ENCODE data around the gene RANBP3L. TPM values are rescaled to one million over a fixed set of nuclear protein-coding genes. Genes with fewer than 3 reads are reported as not detected.

RANBP3L gene
- polyA plus RNA-seq, 1 of the 3 experiments (the other 2 are of a cell fraction), result not detected

- H3K36me3 ChIP-seq (replicated peaks in 1 of 2; ENCODE audit: control insufficient read depth in 1 of 2, insufficient read depth in 2 of 2, low read length in 1 of 2), result no peaks in the 10 kb centered on the region
- no peaks in the 10 kb centered on the region for H4K20me1 ChIP-seq (ENCODE audit: insufficient read depth)
- H3F3A ChIP-seq (replicated peaks; ENCODE audit: insufficient read depth), result no peaks in the 10 kb centered on the region
- POLR2A ChIA-PET, result no interaction called here
- no peak for DNase-seq
- no peak overlapping the region for H3K27ac ChIP-seq (ENCODE audit: low read depth in 2 of 2, low read length in 1 of 2)
- no peak overlapping the region for H3K4me2 ChIP-seq
- no peak overlapping the region for H3K9ac ChIP-seq
- TF ChIP-seq EP300 (IDR thresholded peaks at IDR 0.05; ENCODE audit: borderline replicate concordance in 1 of 2, low read depth in 1 of 2, low read length in 1 of 2), result no peak
- TF ChIP-seq GATA2 (CRISPR knock-in tag; IDR thresholded peaks at IDR 0.05), result no peak
- TF ChIP-seq FOXJ3 (CRISPR knock-in tag; IDR thresholded peaks at IDR 0.05), result no peak
- H3K4me1 ChIP-seq (ENCODE audit: control insufficient read depth in 1 of 2, insufficient read depth in 2 of 2, low read depth in 1 of 2, low read length in 1 of 2), result no peaks in the 10 kb centered on the region
- 42% methylated on average over 3 of the region's 3 CpGs for WGBS (ENCODE audit: low lambda C conversion rate)
- no peak overlapping the region for H3K4me3 ChIP-seq (ENCODE audit: low read depth in 2 of 2, low read length in 1 of 2)
- H2AFZ ChIP-seq (ENCODE audit: low read depth), result no peak overlapping the region
- no peaks in the 10 kb centered on the region for H3K9me2 ChIP-seq
- H3K27me3 ChIP-seq (ENCODE audit: insufficient read depth), result no peaks in the 10 kb centered on the region
- no peaks in the 10 kb centered on the region for H3K9me3 ChIP-seq
- H3K79me2 ChIP-seq (ENCODE audit: insufficient read depth), result no peaks in the 10 kb centered on the region
- CTCF ChIA-PET, result interaction anchor here (0.5 to 1.8 kb wide), 4 partner anchors 9 to 219 kb away, joined by 3 to 7 read pairs (median 5); no protein-coding TSS in a partner anchor
Measured at GRCh38 chr5:36297653-36298052, 4.0 kb downstream of the RANBP3L start.

GRCh38 chr5:36285837-36286615, 15.7 kb downstream of the RANBP3L start:
- no peak for DNase-seq
- CTCF ChIA-PET, result interaction anchor here (1.4 to 2.5 kb wide), 2 partner anchors 20 to 207 kb away, joined by 4 to 7 read pairs; no protein-coding TSS in a partner anchor
- Histone ChIP-seq H3F3A (replicated peaks; ENCODE audit: insufficient read depth) (no peaks in the 10 kb centered on the region), H3K9me2 (no peaks in the 10 kb centered on the region), H2AFZ (ENCODE audit: low read depth) (no peak overlapping the region), H3K36me3 (replicated peaks in 1 of 2; ENCODE audit: control insufficient read depth in 1 of 2, insufficient read depth in 2 of 2, low read length in 1 of 2) (no peaks in the 10 kb centered on the region), H3K9ac (no peak overlapping the region), H3K9me3 (no peaks in the 10 kb centered on the region), H3K27ac (ENCODE audit: low read depth in 2 of 2, low read length in 1 of 2) (no peak overlapping the region), H3K79me2 (ENCODE audit: insufficient read depth) (no peaks in the 10 kb centered on the region), H4K20me1 (ENCODE audit: insufficient read depth) (no peaks in the 10 kb centered on the region), H3K4me3 (ENCODE audit: low read depth in 2 of 2, low read length in 1 of 2) (no peak overlapping the region), H3K4me2 (no peak overlapping the region), H3K27me3 (ENCODE audit: insufficient read depth) (no peaks in the 10 kb centered on the region), H3K4me1 (ENCODE audit: control insufficient read depth in 1 of 2, insufficient read depth in 2 of 2, low read depth in 1 of 2, low read length in 1 of 2) (no peaks in the 10 kb centered on the region)
- WGBS (ENCODE audit: low lambda C conversion rate), result 0% methylated on average over 2 of the region's 2 CpGs
- POLR2A ChIA-PET, result no interaction called here
- TF ChIP-seq ZBTB33 (IDR thresholded peaks at IDR 0.05; ENCODE audit: borderline replicate concordance, low read depth), result no peak
- no peak for TF ChIP-seq GATA2 (CRISPR knock-in tag; IDR thresholded peaks at IDR 0.05)
- no peak for TF ChIP-seq RAD21 (IDR thresholded peaks at IDR 0.05; ENCODE audit: low read length)
- TF ChIP-seq FOXM1 (IDR thresholded peaks at IDR 0.05; ENCODE audit: low read depth), result no peak
- no peak for TF ChIP-seq GABPA (IDR thresholded peaks at IDR 0.05; ENCODE audit: low read depth)
- no peak for TF ChIP-seq IRF3 (IDR thresholded peaks at IDR 0.05; ENCODE audit: low read depth, low read length)
- no peak for TF ChIP-seq EP300 (IDR thresholded peaks at IDR 0.05; ENCODE audit: borderline replicate concordance in 1 of 2, low read depth in 1 of 2, low read length in 1 of 2)
- no peak for TF ChIP-seq TAF1 (IDR thresholded peaks at IDR 0.05; ENCODE audit: borderline replicate concordance, low read depth, low read length)
- no peak for TF ChIP-seq EZH2phosphoT487 (IDR thresholded peaks at IDR 0.05; ENCODE audit: borderline replicate concordance, low read depth)
- TF ChIP-seq NFIC (IDR thresholded peaks at IDR 0.05; ENCODE audit: borderline replicate concordance), result no peak
- no peak for TF ChIP-seq FOSL2 (IDR thresholded peaks at IDR 0.05; ENCODE audit: borderline replicate concordance, low read depth)
- no peak for TF ChIP-seq CHD2 (IDR thresholded peaks at IDR 0.05; ENCODE audit: low read length, partially characterized antibody)
- no peak for TF ChIP-seq PBX3 (IDR thresholded peaks at IDR 0.05)
- TF ChIP-seq RXRA (IDR thresholded peaks at IDR 0.05; ENCODE audit: borderline replicate concordance, low read depth), result no peak
- no peak for TF ChIP-seq CTCF (IDR thresholded peaks at IDR 0.05)
- no peak for TF ChIP-seq JUND (IDR thresholded peaks at IDR 0.05)
- TF ChIP-seq USF1 (IDR thresholded peaks at IDR 0.05; ENCODE audit: borderline replicate concordance, low read depth), result no peak
- no peak for TF ChIP-seq RCOR1 (IDR thresholded peaks at IDR 0.05; ENCODE audit: low read length)
- TF ChIP-seq YY1 (IDR thresholded peaks at IDR 0.05; ENCODE audit: low read depth), result no peak
